Lower lobe of right lung (tissue), 2 donors: ENCODE measurements around the gene SMARCD2. TPM values are rescaled to one million over a fixed set of nuclear protein-coding genes. Genes with fewer than 3 reads are reported as not detected.
A peak's percentile ranks its signal among the peaks of the same experiment; 100 is the strongest.

Source experiments
- ATAC-seq, 2 donors: fragments of 200-7000 bp; cut with Tn5 transposase; one replicate each; pipeline ENCODE4 v1.9.1; 2020 to 2022; ENCODE audit warnings: mild to moderate bottlenecking in 2 of 2, moderate library complexity in 2 of 2
- DNase-seq: peaks from one replicate; pipeline ENCODE4 v3.0.0-alpha.2; 2020
- H3K27ac ChIP-seq: fragments of 200-600 bp; one replicate; pipeline ENCODE4 v1.8.0; 2022
- H3K27me3 ChIP-seq: fragments of 200-600 bp; one replicate; pipeline ENCODE4 v1.8.0; 2022; ENCODE audit warnings: low read depth
- H3K36me3 ChIP-seq: fragments of 200-600 bp; one replicate; pipeline ENCODE4 v1.8.0; 2022; ENCODE audit warnings: mild to moderate bottlenecking
- H3K4me1 ChIP-seq: fragments of 200-600 bp; one replicate; pipeline ENCODE4 v1.8.0; 2022
- H3K4me3 ChIP-seq: fragments of 200-600 bp; one replicate; pipeline ENCODE4 v1.8.0; 2022; ENCODE audit warnings: mild to moderate bottlenecking
- H3K9me3 ChIP-seq: fragments of 200-600 bp; one replicate; pipeline ENCODE4 v1.8.0; 2022
- intact Hi-C: fragments of 100-400 bp; cut with DNase I; formaldehyde crosslinking; loops from one replicate; pipeline ENCODE4 v1.11.0; 2022
- total RNA-seq: library from RNA; stranded (reverse); fragmentation: NEBNext Ultra II Directional; extraction: Animal tissue kit (Norgen Biotek cat#: 25700); gene quantifications from one replicate; pipeline ENCODE4 v1.2.1, GENCODE V29; 2021
- TF ChIP-seq, protein P1 (sequence below): fragments of 200-600 bp; IDR thresholded peaks from one replicate; pipeline ENCODE4 v1.8.0; 2022; ENCODE audit warnings: antibody characterized with exemption, mild to moderate bottlenecking
- donor health status: DM: no; HTN: yes; CAD: no; lungs with severe emphysema.

The SMARCD2 gene
- total RNA-seq, 1 donor from 2014 or later: 80.9 TPM

DNA sequence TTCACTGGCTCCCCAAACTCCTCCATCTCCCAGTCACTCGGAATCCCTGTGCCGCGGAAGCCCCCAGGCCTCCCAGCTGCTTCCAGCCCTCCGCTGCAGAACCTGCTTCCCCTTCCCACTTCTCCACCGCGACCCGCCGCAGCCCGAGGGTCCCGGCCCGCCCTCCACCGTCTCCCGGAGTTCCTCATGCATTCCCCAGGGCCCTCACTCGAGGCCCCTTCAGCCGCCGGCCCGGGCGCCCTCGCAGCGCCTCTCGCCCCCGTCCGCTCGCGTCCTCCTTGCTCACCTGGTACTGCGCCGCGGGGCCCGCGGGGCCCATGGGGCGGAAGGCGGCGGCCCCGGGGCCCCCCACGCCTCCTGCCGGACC, 329 bp downstream of the SMARCD2 start:
- ATAC-seq: no peak

DNA sequence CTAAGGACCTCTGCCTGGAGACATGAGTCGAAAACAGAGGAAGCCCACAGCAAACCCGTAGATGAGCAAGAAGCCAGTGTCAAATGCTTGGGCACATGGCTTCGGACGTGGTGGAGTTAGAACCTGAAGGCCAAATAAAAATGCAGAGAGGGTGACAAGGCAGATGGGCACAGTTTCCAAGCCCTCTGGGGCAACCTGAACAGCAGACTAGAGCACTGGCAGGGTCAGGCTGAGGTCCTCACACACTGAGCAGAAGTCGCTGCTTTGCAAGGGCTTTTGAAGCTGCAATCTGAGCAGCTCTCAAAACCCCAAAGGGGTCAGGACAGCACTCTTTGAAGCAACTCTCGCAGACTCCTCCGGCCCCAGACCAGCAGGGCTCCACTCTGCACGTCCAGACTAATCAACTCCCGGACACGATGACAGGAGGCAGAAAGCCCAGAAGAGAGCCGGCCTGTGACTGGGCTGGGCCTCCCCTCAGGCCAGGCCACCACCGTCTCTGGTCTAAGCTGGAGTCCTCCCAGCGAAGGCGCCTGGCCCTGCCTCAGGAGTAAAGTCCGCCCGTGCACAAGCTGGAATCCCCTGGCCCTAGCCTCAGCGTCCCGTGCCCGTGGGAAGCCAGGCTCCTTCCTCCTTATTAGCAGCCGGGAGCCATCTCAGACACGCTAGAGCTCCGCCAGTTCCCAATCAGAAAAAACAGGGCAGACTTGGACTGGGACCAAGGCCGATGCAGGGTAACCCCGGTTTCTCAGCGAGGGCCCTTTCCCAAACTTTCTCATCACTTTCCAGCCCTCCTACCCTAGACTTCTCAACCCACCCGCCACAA, 924 bp downstream of the SMARCD2 start:
- DNase-seq (peak; percentile 75), ATAC-seq (peak in 1 of 2 donors; percentile 1)
- Histone ChIP-seq H3K4me1 (peaks cover 55% of the 10 kb centered on the region), H3K4me3 (peak overlapping the region; percentile 97), H3K9me3 (no peaks in the 10 kb centered on the region), H3K27ac (peak overlapping the region; percentile 90), H3K27me3 (no peaks in the 10 kb centered on the region), H3K36me3 (peaks cover 14% of the 10 kb centered on the region)
- intact Hi-C loops: no loop called here
- TF ChIP-seq, protein P1, sequence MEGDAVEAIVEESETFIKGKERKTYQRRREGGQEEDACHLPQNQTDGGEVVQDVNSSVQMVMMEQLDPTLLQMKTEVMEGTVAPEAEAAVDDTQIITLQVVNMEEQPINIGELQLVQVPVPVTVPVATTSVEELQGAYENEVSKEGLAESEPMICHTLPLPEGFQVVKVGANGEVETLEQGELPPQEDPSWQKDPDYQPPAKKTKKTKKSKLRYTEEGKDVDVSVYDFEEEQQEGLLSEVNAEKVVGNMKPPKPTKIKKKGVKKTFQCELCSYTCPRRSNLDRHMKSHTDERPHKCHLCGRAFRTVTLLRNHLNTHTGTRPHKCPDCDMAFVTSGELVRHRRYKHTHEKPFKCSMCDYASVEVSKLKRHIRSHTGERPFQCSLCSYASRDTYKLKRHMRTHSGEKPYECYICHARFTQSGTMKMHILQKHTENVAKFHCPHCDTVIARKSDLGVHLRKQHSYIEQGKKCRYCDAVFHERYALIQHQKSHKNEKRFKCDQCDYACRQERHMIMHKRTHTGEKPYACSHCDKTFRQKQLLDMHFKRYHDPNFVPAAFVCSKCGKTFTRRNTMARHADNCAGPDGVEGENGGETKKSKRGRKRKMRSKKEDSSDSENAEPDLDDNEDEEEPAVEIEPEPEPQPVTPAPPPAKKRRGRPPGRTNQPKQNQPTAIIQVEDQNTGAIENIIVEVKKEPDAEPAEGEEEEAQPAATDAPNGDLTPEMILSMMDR: no peak

More for the DNA sequence above, 329 bp downstream of the SMARCD2 start:
- TF ChIP-seq, protein P1: no peak
- peak; percentile 70 for DNase-seq
- intact Hi-C loops: no loop called here
- Histone ChIP-seq H3K4me3 (peak overlapping the region; percentile 97), H3K27ac (peak overlapping the region; percentile 90), H3K9me3 (no peaks in the 10 kb centered on the region), H3K4me1 (peaks cover 54% of the 10 kb centered on the region), H3K36me3 (peaks cover 8% of the 10 kb centered on the region), H3K27me3 (no peaks in the 10 kb centered on the region)

DNA sequence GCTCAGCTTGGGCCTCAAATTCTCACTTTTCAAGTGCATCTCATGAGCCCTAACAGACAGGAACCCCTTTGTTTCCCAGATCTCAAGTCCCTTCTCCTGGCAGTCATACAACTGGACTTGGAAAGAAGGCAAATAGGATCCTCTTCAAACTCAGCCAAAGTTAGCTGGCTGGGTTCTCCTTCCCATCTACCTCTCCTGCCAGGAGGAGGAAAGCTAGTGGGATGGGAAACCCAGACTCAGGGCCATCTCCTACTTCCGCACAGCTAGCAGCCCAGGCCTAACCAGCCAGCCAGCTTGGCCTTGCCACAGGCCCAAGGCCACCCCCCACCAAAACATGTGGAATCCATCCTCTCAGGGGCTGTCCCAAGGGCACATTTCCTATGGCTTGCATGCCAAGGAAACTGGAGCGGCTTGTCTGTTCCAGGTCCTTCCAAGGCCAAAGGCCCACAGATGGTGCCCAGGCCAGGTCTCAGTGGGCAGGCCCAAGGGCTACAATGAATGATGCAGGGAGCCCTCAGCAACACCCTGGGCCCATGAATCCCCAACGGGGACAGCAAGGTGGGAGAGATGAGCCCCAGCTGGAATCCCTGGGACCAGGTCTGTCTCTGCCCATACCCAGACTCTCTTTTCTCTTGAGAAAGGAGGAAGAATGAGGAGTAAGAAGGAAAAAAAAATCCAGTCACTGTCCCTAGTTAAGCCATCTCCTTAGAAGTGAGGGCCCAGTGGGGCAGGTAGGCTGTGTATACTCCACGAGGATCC, 1.7 kb downstream of the SMARCD2 start:
- Histone ChIP-seq H3K4me1 (peaks cover 55% of the 10 kb centered on the region), H3K9me3 (no peaks in the 10 kb centered on the region), H3K4me3 (peak overlapping the region; percentile 97), H3K27ac (peak overlapping the region; percentile 90), H3K36me3 (peaks cover 22% of the 10 kb centered on the region), H3K27me3 (no peaks in the 10 kb centered on the region)
- intact Hi-C loops: no loop called here
- ATAC-seq (no peak), DNase-seq (no peak)
- TF ChIP-seq, protein P1: no peak

DNA sequence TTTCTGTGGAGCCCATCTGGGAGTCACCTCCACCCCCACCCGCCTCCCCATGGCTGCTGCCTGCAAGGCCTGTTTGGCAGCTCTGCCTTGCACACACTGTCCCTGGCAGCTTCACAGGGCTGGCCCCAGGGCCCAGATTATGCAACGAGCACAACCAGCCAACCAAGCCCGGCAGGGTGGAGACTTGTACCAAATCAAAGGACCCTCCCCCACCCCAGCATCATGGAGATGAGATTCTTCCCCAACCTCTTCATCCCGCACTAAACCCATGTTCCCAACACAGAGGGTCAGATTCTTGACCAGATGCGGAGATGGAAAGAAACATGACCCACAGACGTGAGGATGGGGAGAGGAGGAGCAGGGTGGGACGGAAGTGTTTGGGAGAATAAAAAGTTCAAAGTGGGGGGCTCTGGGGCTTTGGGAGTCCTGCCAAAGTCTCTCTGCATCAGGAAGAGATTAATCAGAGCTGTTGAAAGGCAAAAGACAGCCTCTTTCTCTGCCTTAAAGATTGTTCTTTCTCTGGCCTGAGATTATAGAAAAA, 3.8 kb downstream of the SMARCD2 start:
- H3K9me3 ChIP-seq: no peaks in the 10 kb centered on the region
- H3K4me1 ChIP-seq: peaks cover 57% of the 10 kb centered on the region
- peaks cover 43% of the 10 kb centered on the region for H3K36me3 ChIP-seq
- H3K27me3 ChIP-seq: no peaks in the 10 kb centered on the region
- H3K27ac ChIP-seq: peak overlapping the region; percentile 90
- H3K4me3 ChIP-seq: peak overlapping the region; percentile 97
- DNase-seq (peak; percentile 92), ATAC-seq (peak; percentile 52 to 53)
- TF ChIP-seq, protein P1: no peak
- intact Hi-C loops: no loop called here

DNA sequence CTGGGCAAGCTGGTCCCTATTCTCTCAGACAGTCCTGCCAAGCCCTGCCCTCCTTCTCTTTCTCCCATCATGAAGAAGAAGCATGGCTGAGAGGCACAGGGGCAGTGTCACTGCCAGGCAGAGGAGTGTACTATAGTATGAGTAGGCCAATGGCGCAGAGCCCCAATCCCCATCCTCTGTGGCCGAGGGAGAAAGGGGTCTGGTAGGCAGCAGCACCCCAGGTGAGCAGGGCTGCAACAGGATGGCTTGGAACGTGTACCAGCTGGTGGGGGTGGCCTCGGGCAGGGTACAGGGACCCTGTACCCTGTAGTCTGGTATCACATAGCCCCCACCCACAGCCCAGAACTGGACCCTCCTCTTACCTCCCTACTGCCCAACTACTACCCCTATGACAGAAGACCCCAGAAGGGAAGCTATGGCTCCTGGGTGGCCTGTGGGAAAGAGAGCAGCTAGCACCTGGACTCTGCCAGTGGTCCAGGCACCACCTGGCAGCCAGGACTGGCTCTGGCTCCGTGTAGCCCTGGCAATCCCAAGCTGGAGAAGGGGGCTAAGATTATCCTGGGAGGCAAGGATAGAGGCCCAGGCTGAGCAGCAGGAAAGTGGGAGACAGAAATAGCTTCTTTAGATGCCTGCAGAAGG, 4.4 kb downstream of the SMARCD2 start:
- H3K4me3 ChIP-seq: peak overlapping the region; percentile 10
- H3K4me1 ChIP-seq: peaks cover 54% of the 10 kb centered on the region
- peak overlapping the region; percentile 90 for H3K27ac ChIP-seq
- no peaks in the 10 kb centered on the region for H3K27me3 ChIP-seq
- intact Hi-C loops: no loop called here
- no peak for DNase-seq
- no peak for ATAC-seq
- no peaks in the 10 kb centered on the region for H3K9me3 ChIP-seq
- TF ChIP-seq, protein P1: no peak
- peaks cover 49% of the 10 kb centered on the region for H3K36me3 ChIP-seq
